ENCODE measurements around the gene NMT2. TPM values are rescaled to one million over a fixed set of nuclear protein-coding genes. Genes with fewer than 3 reads are reported as not detected.

The NMT2 gene
- total and polyA plus RNA-seq, 2 donors (not counting 1 experiment from before 2014, with no cell fraction given), result 16.6 to 21.0 TPM

DNA sequence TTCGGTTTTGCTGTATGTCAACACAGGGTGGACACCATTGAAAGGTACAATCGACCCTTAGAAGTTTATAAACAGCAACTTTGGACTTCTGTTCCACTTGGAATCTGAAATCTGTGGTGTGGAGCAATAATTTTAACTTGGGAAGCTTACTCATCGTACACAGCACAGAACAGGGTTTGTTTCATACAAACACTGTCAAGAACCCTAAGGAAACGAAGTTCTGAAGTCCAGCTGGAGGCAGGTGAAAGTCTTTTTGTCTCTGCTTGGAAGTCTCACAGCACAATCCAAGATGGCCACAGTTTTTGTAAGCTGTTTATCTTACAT is 31.5 kb downstream of the NMT2 start:
- H3K36me3 ChIP-seq (ENCODE audit: control insufficient read depth, insufficient read depth, low read length), result peaks cover 7% of the 10 kb centered on the region
- no peaks in the 10 kb centered on the region for H4K20me1 ChIP-seq (ENCODE audit: control insufficient read depth, extremely low read depth, insufficient read depth, low read length)
- no peak for TF ChIP-seq EZH2 (IDR thresholded peaks at IDR 0.05; ENCODE audit: low read length, missing control alignments)
- TF ChIP-seq, protein P1, sequence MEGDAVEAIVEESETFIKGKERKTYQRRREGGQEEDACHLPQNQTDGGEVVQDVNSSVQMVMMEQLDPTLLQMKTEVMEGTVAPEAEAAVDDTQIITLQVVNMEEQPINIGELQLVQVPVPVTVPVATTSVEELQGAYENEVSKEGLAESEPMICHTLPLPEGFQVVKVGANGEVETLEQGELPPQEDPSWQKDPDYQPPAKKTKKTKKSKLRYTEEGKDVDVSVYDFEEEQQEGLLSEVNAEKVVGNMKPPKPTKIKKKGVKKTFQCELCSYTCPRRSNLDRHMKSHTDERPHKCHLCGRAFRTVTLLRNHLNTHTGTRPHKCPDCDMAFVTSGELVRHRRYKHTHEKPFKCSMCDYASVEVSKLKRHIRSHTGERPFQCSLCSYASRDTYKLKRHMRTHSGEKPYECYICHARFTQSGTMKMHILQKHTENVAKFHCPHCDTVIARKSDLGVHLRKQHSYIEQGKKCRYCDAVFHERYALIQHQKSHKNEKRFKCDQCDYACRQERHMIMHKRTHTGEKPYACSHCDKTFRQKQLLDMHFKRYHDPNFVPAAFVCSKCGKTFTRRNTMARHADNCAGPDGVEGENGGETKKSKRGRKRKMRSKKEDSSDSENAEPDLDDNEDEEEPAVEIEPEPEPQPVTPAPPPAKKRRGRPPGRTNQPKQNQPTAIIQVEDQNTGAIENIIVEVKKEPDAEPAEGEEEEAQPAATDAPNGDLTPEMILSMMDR (conservative IDR thresholded peaks at IDR 0.05 in 1 of 2, IDR thresholded peaks at IDR 0.05 in 1 of 2; ENCODE audit: low read depth in 1 of 2, low read length in 2 of 2), result no peak
- H3K9ac ChIP-seq (ENCODE audit: insufficient read depth, low read length), result no peak overlapping the region
- no peak overlapping the region for H3K4me2 ChIP-seq (ENCODE audit: extremely low read depth, insufficient read depth, low read length)
- H2AFZ ChIP-seq (ENCODE audit: low read length), result no peak overlapping the region
- no peaks in the 10 kb centered on the region for H3K27me3 ChIP-seq (ENCODE audit: control insufficient read depth, insufficient read depth, low read length)
- peak in 1 of 2 donors; percentile 64 for DNase-seq (ENCODE audit: low read depth in 2 of 2)
- no peaks in the 10 kb centered on the region for H3K79me2 ChIP-seq (ENCODE audit: control insufficient read depth, insufficient read depth, low read length)
- no peaks in the 10 kb centered on the region for H3K9me3 ChIP-seq (ENCODE audit: control insufficient read depth, insufficient read depth, low read depth, low read length)
- H3K4me3 ChIP-seq (replicated peaks in 1 of 4; ENCODE audit: control extremely low read depth in 1 of 4, insufficient read depth in 1 of 4, low read depth in 3 of 4, low read length in 4 of 4), result no peak overlapping the region
- H3K27ac ChIP-seq (ENCODE audit: insufficient read depth, low read length), result peak overlapping the region; percentile 10
- H3K4me1 ChIP-seq (ENCODE audit: control insufficient read depth, extremely low read depth, insufficient read depth, low read length), result peaks cover 2% of the 10 kb centered on the region

DNA sequence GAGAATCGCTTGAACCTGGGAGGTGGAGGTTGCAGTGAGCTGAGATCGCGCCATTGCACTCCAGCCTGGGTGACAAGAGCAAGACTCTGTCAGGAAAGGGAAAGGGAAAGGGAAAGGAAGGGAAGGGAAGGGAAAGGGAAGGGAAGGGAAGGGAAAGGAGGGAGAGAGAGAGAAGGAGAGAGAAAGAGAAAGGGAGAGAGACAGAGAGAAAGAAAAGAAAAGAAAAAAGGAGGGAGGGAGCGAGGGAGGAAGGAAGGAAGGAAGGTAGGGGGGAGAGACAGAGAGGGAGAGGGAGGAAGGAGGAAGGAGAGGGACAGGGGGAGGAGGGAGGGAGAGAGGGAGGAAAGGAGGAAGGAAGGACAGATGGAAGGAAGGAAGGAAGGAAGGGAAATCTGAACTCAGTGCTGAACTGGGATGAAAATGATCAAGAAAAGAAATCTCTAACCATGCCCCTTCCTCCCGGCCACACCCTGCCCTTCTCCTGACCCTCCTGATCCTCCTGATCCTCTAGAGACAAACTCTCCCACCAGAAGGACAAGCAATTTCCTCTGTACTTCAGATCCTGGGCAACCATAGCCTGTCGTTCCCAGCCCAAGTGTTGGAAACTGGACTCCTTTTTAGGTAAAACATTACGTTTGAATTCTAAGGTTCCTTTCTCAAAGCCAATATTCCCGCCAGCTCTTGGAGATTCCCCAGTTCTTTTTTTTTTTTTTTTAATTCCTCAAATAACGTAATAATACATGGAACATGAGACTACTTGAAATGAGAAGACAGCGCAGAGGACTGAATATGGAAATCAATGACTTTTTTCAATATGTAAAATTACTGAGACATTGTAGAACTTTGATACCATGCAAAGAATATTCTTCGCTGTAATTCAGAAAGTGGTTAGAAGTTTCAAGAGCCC is 32.1 kb downstream of the NMT2 start:
- no peaks in the 10 kb centered on the region for H3K79me2 ChIP-seq (ENCODE audit: control insufficient read depth, insufficient read depth, low read length)
- peaks cover 2% of the 10 kb centered on the region for H3K4me1 ChIP-seq (ENCODE audit: control insufficient read depth, extremely low read depth, insufficient read depth, low read length)
- TF ChIP-seq, protein P1 (conservative IDR thresholded peaks at IDR 0.05 in 1 of 2, IDR thresholded peaks at IDR 0.05 in 1 of 2; ENCODE audit: low read depth in 1 of 2, low read length in 2 of 2), result no peak
- TF ChIP-seq EZH2 (IDR thresholded peaks at IDR 0.05; ENCODE audit: low read length, missing control alignments), result no peak
- H3K9me3 ChIP-seq (ENCODE audit: control insufficient read depth, insufficient read depth, low read depth, low read length), result no peaks in the 10 kb centered on the region
- H3K36me3 ChIP-seq (ENCODE audit: control insufficient read depth, insufficient read depth, low read length), result peaks cover 7% of the 10 kb centered on the region
- no peak overlapping the region for H3K4me2 ChIP-seq (ENCODE audit: extremely low read depth, insufficient read depth, low read length)
- no peak overlapping the region for H2AFZ ChIP-seq (ENCODE audit: low read length)
- H4K20me1 ChIP-seq (ENCODE audit: control insufficient read depth, extremely low read depth, insufficient read depth, low read length), result no peaks in the 10 kb centered on the region
- no peak overlapping the region for H3K9ac ChIP-seq (ENCODE audit: insufficient read depth, low read length)
- H3K27ac ChIP-seq (ENCODE audit: insufficient read depth, low read length), result no peak overlapping the region
- no peak for DNase-seq (ENCODE audit: low read depth in 2 of 2)
- no peaks in the 10 kb centered on the region for H3K27me3 ChIP-seq (ENCODE audit: control insufficient read depth, insufficient read depth, low read length)
- no peak overlapping the region for H3K4me3 ChIP-seq (replicated peaks in 1 of 4; ENCODE audit: control extremely low read depth in 1 of 4, insufficient read depth in 1 of 4, low read depth in 3 of 4, low read length in 4 of 4)

- H3K27ac ChIP-seq (ENCODE audit: insufficient read depth, low read length), result no peak overlapping the region
- no peaks in the 10 kb centered on the region for H3K4me1 ChIP-seq (ENCODE audit: control insufficient read depth, extremely low read depth, insufficient read depth, low read length)
- peaks cover 7% of the 10 kb centered on the region for H3K36me3 ChIP-seq (ENCODE audit: control insufficient read depth, insufficient read depth, low read length)
- TF ChIP-seq EZH2 (IDR thresholded peaks at IDR 0.05; ENCODE audit: low read length, missing control alignments), result no peak
- TF ChIP-seq, protein P1 (conservative IDR thresholded peaks at IDR 0.05 in 1 of 2, IDR thresholded peaks at IDR 0.05 in 1 of 2; ENCODE audit: low read depth in 1 of 2, low read length in 2 of 2), result no peak
- H3K9me3 ChIP-seq (ENCODE audit: control insufficient read depth, insufficient read depth, low read depth, low read length), result no peaks in the 10 kb centered on the region
- DNase-seq (ENCODE audit: low read depth in 2 of 2), result no peak
- no peak overlapping the region for H3K4me3 ChIP-seq (replicated peaks in 1 of 4; ENCODE audit: control extremely low read depth in 1 of 4, insufficient read depth in 1 of 4, low read depth in 3 of 4, low read length in 4 of 4)
- H3K9ac ChIP-seq (ENCODE audit: insufficient read depth, low read length), result no peak overlapping the region
- H4K20me1 ChIP-seq (ENCODE audit: control insufficient read depth, extremely low read depth, insufficient read depth, low read length), result no peaks in the 10 kb centered on the region
- H3K27me3 ChIP-seq (ENCODE audit: control insufficient read depth, insufficient read depth, low read length), result no peaks in the 10 kb centered on the region
- no peak overlapping the region for H2AFZ ChIP-seq (ENCODE audit: low read length)
- no peaks in the 10 kb centered on the region for H3K79me2 ChIP-seq (ENCODE audit: control insufficient read depth, insufficient read depth, low read length)
- H3K4me2 ChIP-seq (ENCODE audit: extremely low read depth, insufficient read depth, low read length), result no peak overlapping the region
These were observed 37.2 kb downstream of the NMT2 start for GRCh38 chr10:15131330-15131729.

All from fibroblast of lung (primary cell).